IMR-90 (cell line): Measurements from ENCODE around the gene RAD52. TPM values are rescaled to one million over a fixed set of nuclear protein-coding genes. Genes with fewer than 3 reads are reported as not detected.

Source experiments
- ATAC-seq: fragments of 200-7000 bp; cut with Tn5 transposase; 2 replicates; pipeline ENCODE4 v1.9.1; 2020; ENCODE audit warnings: low read depth, mild to moderate bottlenecking, moderate library complexity
- BruUV-seq: library from RNA; stranded (reverse); fragments of 400-500 nt; replicated peaks from 2 replicates; lab custom pipeline; 2021; lab: Mats Ljungman, UMichigan
- CTCF ChIA-PET: fragments of 300-600 bp; formaldehyde crosslinking; extraction: SDS; loops from one replicate; lab custom pipeline; 2021; ENCODE audit warnings: antibody characterized with exemption; lab: Yijun Ruan, JAX
- POLR2A ChIA-PET: fragments of 300-600 bp; sonication (Branson Sonifier 250); formaldehyde crosslinking; loops from one replicate; lab custom pipeline; 2022; ENCODE audit warnings: antibody characterized with exemption; ENCODE audit not compliant: unreplicated experiment; lab: Charles Lee
- DNase-seq: peaks from one replicate; pipeline ENCODE4 v3.0.0; 2013
- H2AFZ ChIP-seq: replicated peaks from 2 replicates; pipeline ENCODE3; 2013; ENCODE audit warnings: low read length, mild to moderate bottlenecking; ENCODE audit not compliant: poor library complexity
- H2AK5ac ChIP-seq: 2 replicates; pipeline ENCODE4 v1.6.1; 2013; ENCODE audit warnings: low read depth, low read length, inconsistent platforms
- H2AK9ac ChIP-seq: replicated peaks from 2 replicates; pipeline ENCODE3; 2013; ENCODE audit warnings: mild to moderate bottlenecking, low read depth, low read length, moderate library complexity; ENCODE audit not compliant: poor library complexity
- H2BK120ac ChIP-seq: 2 replicates; pipeline ENCODE4 v1.6.1; 2013; ENCODE audit warnings: low read depth, low read length, inconsistent platforms
- H2BK15ac ChIP-seq: 3 replicates; pipeline ENCODE4 v1.6.1; 2013; ENCODE audit warnings: low read depth, low read length, inconsistent platforms
- H2BK20ac ChIP-seq: 2 replicates; pipeline ENCODE4 v1.6.1; 2013; ENCODE audit warnings: low read depth, mild to moderate bottlenecking, inconsistent platforms, low read length, moderate library complexity
- H2BK5ac ChIP-seq: 2 replicates; pipeline ENCODE4 v1.6.1; 2013; ENCODE audit warnings: mild to moderate bottlenecking, low read depth, low read length, inconsistent platforms; ENCODE audit not compliant: poor library complexity, severe bottlenecking
- H3K14ac ChIP-seq: replicated peaks from 2 replicates; pipeline ENCODE4 v1.6.1; 2013; ENCODE audit warnings: low read depth, low read length, inconsistent platforms
- H3K18ac ChIP-seq: 2 replicates; pipeline ENCODE4 v1.6.1; 2013; ENCODE audit warnings: low read depth, low read length, control low read depth
- H3K23ac ChIP-seq: 2 replicates; pipeline ENCODE4 v1.6.1; 2013; ENCODE audit warnings: low read depth, low read length, inconsistent platforms
- H3K27ac ChIP-seq: 2 replicates; pipeline ENCODE4 v1.5.1; 2013; ENCODE audit warnings: mild to moderate bottlenecking, control low read depth, low read length; ENCODE audit not compliant: insufficient read depth
- H3K27me3 ChIP-seq: 2 replicates; pipeline ENCODE4 v1.6.1; 2013; ENCODE audit warnings: low read length; ENCODE audit not compliant: control insufficient read depth, insufficient read depth
- H3K36me3 ChIP-seq: 2 replicates; pipeline ENCODE4 v1.6.1; 2013; ENCODE audit warnings: low read length, mixed read lengths; ENCODE audit not compliant: control insufficient read depth, insufficient read depth
- H3K4ac ChIP-seq: 2 replicates; pipeline ENCODE4 v1.6.1; 2013; ENCODE audit warnings: low read depth, low read length, inconsistent platforms
- H3K4me1 ChIP-seq: 2 replicates; pipeline ENCODE4 v1.6.1; 2013; ENCODE audit warnings: low read length, mixed read lengths; ENCODE audit not compliant: control insufficient read depth, insufficient read depth
- H3K4me2 ChIP-seq: 2 replicates; pipeline ENCODE4 v1.6.1; 2013; ENCODE audit warnings: low read depth, mild to moderate bottlenecking, control low read depth, low read length, moderate library complexity
- H3K4me3 ChIP-seq: 2 replicates; pipeline ENCODE4 v1.5.1; 2013; ENCODE audit warnings: low read depth, mild to moderate bottlenecking, control low read depth, low read length, moderate library complexity; ENCODE audit not compliant: insufficient read depth
- H3K56ac ChIP-seq: 2 replicates; pipeline ENCODE4 v1.6.1; 2013; ENCODE audit warnings: low read length, inconsistent platforms; ENCODE audit not compliant: insufficient read depth; ENCODE audit errors: extremely low read depth
- H3K79me1 ChIP-seq, 2 experiments: 2 replicates each; pipeline ENCODE4 v1.6.1; 2013; ENCODE audit warnings: low read length in 2 of 2, inconsistent platforms in 1 of 2, low read depth in 1 of 2
- H3K9ac ChIP-seq: 2 replicates; pipeline ENCODE4 v1.6.1; 2013; ENCODE audit warnings: low read depth, low read length, control low read depth
- H3K9me1 ChIP-seq: 2 replicates; pipeline ENCODE4 v1.6.1; 2013; ENCODE audit warnings: low read length, inconsistent platforms; ENCODE audit not compliant: insufficient read depth
- H3K9me3 ChIP-seq: 2 replicates; pipeline ENCODE4 v1.6.1; 2013; ENCODE audit warnings: low read length; ENCODE audit not compliant: control insufficient read depth, insufficient read depth
- H4K20me1 ChIP-seq: 2 replicates; pipeline ENCODE4 v1.6.1; 2013; ENCODE audit warnings: low read length, inconsistent platforms; ENCODE audit not compliant: insufficient read depth
- H4K5ac ChIP-seq: 2 replicates; pipeline ENCODE4 v1.6.1; 2013; ENCODE audit warnings: mild to moderate bottlenecking, low read depth, low read length, control low read depth
- H4K8ac ChIP-seq, 2 experiments: 2 replicates each; pipeline ENCODE4 v1.6.1; 2013; ENCODE audit warnings: low read depth in 2 of 2, low read length in 2 of 2, control low read depth in 1 of 2, inconsistent platforms in 1 of 2
- H4K91ac ChIP-seq: 2 replicates; pipeline ENCODE4 v1.6.1; 2013; ENCODE audit warnings: low read depth, low read length, inconsistent platforms; ENCODE audit not compliant: insufficient read depth
- CEBPB ChIP-seq: IDR thresholded peaks from 2 replicates; pipeline ENCODE4 v1.6.1; 2012; ENCODE audit warnings: low read depth, low read length, improper control_type of control experiment
- FOS ChIP-seq: fragments of 150-350 bp; IDR thresholded peaks from 2 replicates; pipeline ENCODE4 v1.6.1; 2016; ENCODE audit warnings: low read depth, low read length
- NFE2L2 ChIP-seq: fragments of 150-350 bp; IDR thresholded peaks from 2 replicates; pipeline ENCODE4 v1.6.1; 2016; ENCODE audit warnings: low read depth, mild to moderate bottlenecking, low read length
- POLR2A ChIP-seq: IDR thresholded peaks from 2 replicates; pipeline ENCODE4 v1.6.1; 2012; ENCODE audit warnings: mild to moderate bottlenecking, low read depth, low read length
- RAD21 ChIP-seq: IDR thresholded peaks from 2 replicates; pipeline ENCODE4 v1.6.1; 2012; ENCODE audit warnings: low read length, improper control_type of control experiment
- RCOR1 ChIP-seq: IDR thresholded peaks from 2 replicates; pipeline ENCODE4 v1.6.1; 2012; ENCODE audit warnings: mild to moderate bottlenecking, low read length, improper control_type of control experiment; ENCODE audit not compliant: insufficient replicate concordance
- WGBS, 2 experiments: methylation state at CpG; one replicate each; pipeline versions ENCODE4 v1.1.5 to v1.1.7; 2013; ENCODE audit warnings: missing lambda C conversion rate in 2 of 2; ENCODE audit not compliant: insufficient read length in 1 of 2; ENCODE audit errors: extremely low coverage in 2 of 2; 5-methylcytosine and 5-hydroxymethylcytosine counted together
- dilution Hi-C: fragments of 300-500 bp; cut with HindIII; formaldehyde crosslinking; loops from one replicate; pipeline ENCODE4 v1.14.3; 2018; ENCODE audit warnings: low sequenced_read_pairs; ENCODE audit not compliant: unreplicated experiment
- in situ Hi-C: fragments of 300-500 bp; cut with MboI; formaldehyde crosslinking; loops from 3 replicates; pipeline ENCODE4 v1.14.3; 2019; ENCODE audit warnings: low sequenced_read_pairs, inconsistent platforms, mixed read lengths
- intact Hi-C: fragments of 100-400 bp; cut with micrococcal nuclease; formaldehyde crosslinking; loops from 2 replicates; pipeline ENCODE4 v1.10.0; 2022
- polyA plus RNA-seq, 3 experiments: library from polyadenylated mRNA; depleted of rRNA; stranded (reverse); fragments of >200 nt; gene quantifications; 2 replicates each; pipeline ENCODE4 v1.2.3, GENCODE V29; 2012; ENCODE audit warnings: low replicate concordance in 1 of 3
- total RNA-seq: library from RNA; depleted of rRNA; stranded (reverse); fragments of >200 nt; gene quantifications from 2 replicates; pipeline ENCODE4 v1.2.3, GENCODE V29; 2012
- TF ChIP-seq, protein P1 (sequence below): fragments of 150-350 bp; IDR thresholded peaks from 2 replicates; pipeline ENCODE4 v1.6.1; 2017; ENCODE audit warnings: mild to moderate bottlenecking, antibody characterized with exemption, low read length, low read depth

Gene RAD52
- total and polyA plus RNA-seq, 2 of the 4 experiments (the other 2 are of a cell fraction): 10.7 to 11.3 TPM

- TF ChIP-seq FOS: no peak
Measured at GRCh38 chr12:912466-913235, 36.8 kb downstream of the RAD52 start (continued).

GRCh38 chr12:911191-911826 lies 38.2 kb downstream of the RAD52 start:
- Histone ChIP-seq H3K23ac (no peak overlapping the region), H3K56ac (no peak overlapping the region), H3K4me3 (no peak overlapping the region), H2BK5ac (no peak overlapping the region), H2AFZ (no peak overlapping the region), H3K4ac (no peak overlapping the region), H3K27me3 (no peaks in the 10 kb centered on the region), H3K18ac (no peak overlapping the region), H3K4me2 (no peak overlapping the region), H3K79me1 (peaks cover 5 to 43% of the 10 kb centered on the region in 2 experiments), H4K8ac (no peak overlapping the region), H4K91ac (no peak overlapping the region), H3K36me3 (peaks cover 59% of the 10 kb centered on the region), H2AK9ac (no peak overlapping the region), H3K9me1 (peaks cover 5% of the 10 kb centered on the region), H3K14ac (no peak overlapping the region), H3K9ac (no peak overlapping the region), H3K9me3 (no peaks in the 10 kb centered on the region), H2BK120ac (no peak overlapping the region), H3K27ac (no peak overlapping the region), H4K20me1 (peaks cover 4% of the 10 kb centered on the region), H4K5ac (no peak overlapping the region), H3K4me1 (peaks cover 4% of the 10 kb centered on the region), H2AK5ac (no peak overlapping the region), H2BK15ac (no peak overlapping the region), H2BK20ac (no peak overlapping the region)
- in situ Hi-C loops (loop anchor here (25.0 kb wide), 1 partner anchor 676 kb away; the partner anchor contains the start of gene FBXL14), dilution Hi-C loops (no loop called here), intact Hi-C loops (no loop called here)
- WGBS, 2 experiments: 74% methylated on average over 3 of the region's 10 CpGs; no CpG with 5 or more reads in 1 of the 2 experiments
- TF ChIP-seq, protein P1, sequence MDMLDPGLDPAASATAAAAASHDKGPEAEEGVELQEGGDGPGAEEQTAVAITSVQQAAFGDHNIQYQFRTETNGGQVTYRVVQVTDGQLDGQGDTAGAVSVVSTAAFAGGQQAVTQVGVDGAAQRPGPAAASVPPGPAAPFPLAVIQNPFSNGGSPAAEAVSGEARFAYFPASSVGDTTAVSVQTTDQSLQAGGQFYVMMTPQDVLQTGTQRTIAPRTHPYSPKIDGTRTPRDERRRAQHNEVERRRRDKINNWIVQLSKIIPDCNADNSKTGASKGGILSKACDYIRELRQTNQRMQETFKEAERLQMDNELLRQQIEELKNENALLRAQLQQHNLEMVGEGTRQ: no peak
- TF ChIP-seq RCOR1 (no peak), CEBPB (no peak), POLR2A (no peak), NFE2L2 (no peak), RAD21 (no peak)
- no TSS peak for BruUV-seq
- no peak for ATAC-seq
- POLR2A ChIA-PET: no interaction called here
- DNase-seq: no peak
- CTCF ChIA-PET: interaction anchor here (0.6 kb wide), 1 partner anchor 108 kb away, joined by 4 read pairs; no protein-coding TSS in a partner anchor
